HepG2 (cell line): ENCODE results near the gene ULK4. TPM values are rescaled to one million over a fixed set of nuclear protein-coding genes. Genes with fewer than 3 reads are reported as not detected.

Experiments
- CEBPG ChIP-seq: IDR thresholded peaks from 2 replicates; pipeline ENCODE4 v1.6.1; 2016
- ELF1 ChIP-seq: sonication (generic); formaldehyde crosslinking; IDR thresholded peaks from 2 replicates; pipeline ENCODE4 v1.4.0; 2020; ENCODE audit warnings: missing genetic modification reagents
- FOXK1 ChIP-seq: sonication (generic); formaldehyde crosslinking; IDR thresholded peaks from 2 replicates; pipeline ENCODE4 v1.4.0; 2020; ENCODE audit warnings: low read depth, missing genetic modification reagents, borderline replicate concordance
- HOXD1 ChIP-seq: sonication (generic); formaldehyde crosslinking; IDR thresholded peaks from 2 replicates; pipeline ENCODE4 v1.5.0; 2020; ENCODE audit warnings: missing genetic modification reagents
- KDM2A ChIP-seq: sonication (generic); formaldehyde crosslinking; IDR thresholded peaks from 2 replicates; pipeline ENCODE4 v1.4.0; 2020; ENCODE audit warnings: low read depth, missing genetic modification reagents, borderline replicate concordance
- MED1 ChIP-seq: sonication (generic); formaldehyde crosslinking; IDR thresholded peaks from 2 replicates; pipeline ENCODE4 v1.4.0; 2020; ENCODE audit warnings: missing genetic modification reagents
- MED8 ChIP-seq: sonication (generic); formaldehyde crosslinking; IDR thresholded peaks from 2 replicates; pipeline ENCODE4 v1.8.1; 2023; ENCODE audit warnings: mild to moderate bottlenecking, missing genetic modification reagents; ENCODE audit not compliant: insufficient replicate concordance
- MEF2D ChIP-seq: sonication (generic); formaldehyde crosslinking; IDR thresholded peaks from 2 replicates; pipeline ENCODE4 v1.5.1; 2020; ENCODE audit warnings: mild to moderate bottlenecking, missing genetic modification reagents
- MLLT10 ChIP-seq: sonication (generic); formaldehyde crosslinking; IDR thresholded peaks from 2 replicates; pipeline ENCODE4 v1.4.0; 2020; ENCODE audit warnings: missing genetic modification reagents
- PHB2 ChIP-seq: fragments of 450-650 bp; IDR thresholded peaks from 2 replicates; pipeline ENCODE4 v1.6.1; 2018; ENCODE audit not compliant: partially characterized antibody
- SIX4 ChIP-seq: sonication (generic); formaldehyde crosslinking; IDR thresholded peaks from 2 replicates; pipeline ENCODE4 v1.4.0; 2020; ENCODE audit warnings: missing genetic modification reagents
- SMARCC2 ChIP-seq: fragments of 450-650 bp; IDR thresholded peaks from 2 replicates; pipeline ENCODE4 v1.6.1; 2017; ENCODE audit warnings: antibody characterized with exemption, mild to moderate bottlenecking
- SP1 ChIP-seq, 2 experiments: fragments of 450-650 bp in 1 of 2; sonication (generic) in 1 of 2; formaldehyde crosslinking in 1 of 2; IDR thresholded peaks; 2 replicates each; pipeline versions ENCODE4 v1.4.0 to v1.6.1; 2016 to 2020; ENCODE audit warnings: missing genetic modification reagents in 1 of 2
- TAF1 ChIP-seq: sonication (generic); formaldehyde crosslinking; IDR thresholded peaks from 2 replicates; pipeline ENCODE4 v1.4.0; 2020; ENCODE audit warnings: missing genetic modification reagents
- ZFP82 ChIP-seq: sonication (generic); formaldehyde crosslinking; IDR thresholded peaks from 2 replicates; pipeline ENCODE4 v1.5.1; 2020; ENCODE audit warnings: mild to moderate bottlenecking, missing genetic modification reagents, borderline replicate concordance
- ZNF296 ChIP-seq: sonication (generic); formaldehyde crosslinking; conservative IDR thresholded peaks from 2 replicates; pipeline ENCODE4 v1.5.0; 2020; ENCODE audit warnings: mild to moderate bottlenecking, missing genetic modification reagents
- ZNF331 ChIP-seq: sonication (generic); formaldehyde crosslinking; IDR thresholded peaks from 2 replicates; pipeline ENCODE4 v1.4.0; 2020; ENCODE audit warnings: missing genetic modification reagents
- ZNF362 ChIP-seq: sonication (generic); formaldehyde crosslinking; IDR thresholded peaks from 2 replicates; pipeline ENCODE4 v1.4.0; 2020; ENCODE audit warnings: missing genetic modification reagents, mild to moderate bottlenecking, borderline replicate concordance
- ZNF749 ChIP-seq: sonication (generic); formaldehyde crosslinking; IDR thresholded peaks from 2 replicates; pipeline ENCODE4 v1.8.0; 2022; ENCODE audit warnings: mild to moderate bottlenecking, missing genetic modification reagents, moderate library complexity, borderline replicate concordance
- polyA plus RNA-seq, 8 experiments: library from polyadenylated mRNA; depleted of rRNA in 3 of 8; stranded (reverse) in 7 of 8; unstranded in 1 of 8; fragments of >200 nt; fragmentation: Illumina TruSeq in 4 of 8; extraction: Trizol in 4 of 8; gene quantifications; 2 replicates each; pipeline versions ENCODE4 v1.2.1 to v1.2.3, GENCODE V29; 2011 to 2016; ENCODE audit warnings: low read depth in 4 of 8, missing spikeins in 1 of 8, mixed read lengths in 1 of 8; ENCODE audit not compliant: insufficient read depth in 1 of 8
- total RNA-seq, 5 experiments: library from RNA; depleted of rRNA; stranded (reverse); fragments of >200 nt; fragmentation: Illumina TruSeq; extraction: Trizol; gene quantifications; 2 replicates each; pipeline ENCODE4 v1.2.3, GENCODE V29; 2016; ENCODE audit warnings: low read depth in 1 of 5
- TF ChIP-seq, protein P1 (sequence below): sonication (generic); formaldehyde crosslinking; IDR thresholded peaks from 2 replicates; pipeline ENCODE4 v1.9.0; 2021; ENCODE audit warnings: missing genetic modification reagents, mild to moderate bottlenecking, borderline replicate concordance
- TF ChIP-seq, protein P2 (sequence below): sonication (generic); formaldehyde crosslinking; IDR thresholded peaks from 2 replicates; pipeline ENCODE4 v1.4.0; 2020; ENCODE audit warnings: missing genetic modification reagents

ULK4 gene
- total and polyA plus RNA-seq, 2 of the 13 experiments (the other 11 are each of a cell fraction or from before 2014, with no cell fraction given): 6.7 to 11.8 TPM

DNA sequence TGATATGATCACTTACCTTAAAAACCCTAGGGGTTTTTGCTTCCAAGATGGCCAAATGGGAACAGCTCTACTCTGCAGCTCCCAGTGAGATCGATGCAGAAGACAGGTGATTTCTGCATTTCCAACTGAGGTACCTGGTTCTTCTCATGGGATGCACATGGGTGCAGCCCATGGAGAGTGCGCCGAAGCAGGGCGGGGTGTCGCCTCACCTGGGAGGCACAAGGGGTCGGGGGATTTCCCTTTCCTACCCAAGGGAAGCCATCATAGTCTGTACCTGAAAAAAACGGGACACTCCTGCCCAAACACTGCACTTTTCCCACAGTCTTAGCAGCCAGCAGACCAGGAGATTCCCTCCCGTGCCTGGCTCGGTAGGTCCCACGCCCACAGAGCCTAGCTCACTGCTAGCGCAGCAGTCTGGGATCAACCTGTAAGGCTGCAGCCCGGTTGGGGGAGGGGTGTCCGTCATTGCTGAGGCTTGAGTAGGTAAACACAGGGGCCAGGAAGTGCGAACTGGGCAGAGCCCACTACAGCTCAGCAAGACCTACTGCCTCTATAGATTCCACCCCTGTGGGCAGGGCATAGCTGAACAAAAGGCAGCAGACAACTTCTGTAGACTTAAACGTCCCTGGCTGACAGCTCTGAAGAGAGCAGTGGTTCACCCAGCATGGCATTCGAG, 684.0 kb downstream of the ULK4 start (continued):
- TF ChIP-seq MED8 (CRISPR knock-in tag): no peak
- TF ChIP-seq CEBPG (CRISPR knock-in tag): no peak
- TF ChIP-seq, protein P1, sequence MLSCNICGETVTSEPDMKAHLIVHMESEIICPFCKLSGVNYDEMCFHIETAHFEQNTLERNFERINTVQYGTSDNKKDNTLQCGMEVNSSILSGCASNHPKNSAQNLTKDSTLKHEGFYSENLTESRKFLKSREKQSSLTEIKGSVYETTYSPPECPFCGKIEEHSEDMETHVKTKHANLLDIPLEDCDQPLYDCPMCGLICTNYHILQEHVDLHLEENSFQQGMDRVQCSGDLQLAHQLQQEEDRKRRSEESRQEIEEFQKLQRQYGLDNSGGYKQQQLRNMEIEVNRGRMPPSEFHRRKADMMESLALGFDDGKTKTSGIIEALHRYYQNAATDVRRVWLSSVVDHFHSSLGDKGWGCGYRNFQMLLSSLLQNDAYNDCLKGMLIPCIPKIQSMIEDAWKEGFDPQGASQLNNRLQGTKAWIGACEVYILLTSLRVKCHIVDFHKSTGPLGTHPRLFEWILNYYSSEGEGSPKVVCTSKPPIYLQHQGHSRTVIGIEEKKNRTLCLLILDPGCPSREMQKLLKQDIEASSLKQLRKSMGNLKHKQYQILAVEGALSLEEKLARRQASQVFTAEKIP (CRISPR knock-in tag): no peak
- no peak for TF ChIP-seq MEF2D (CRISPR knock-in tag)
- peak; percentile 39; the same call in 1 of the 2 replicates for TF ChIP-seq MED1 (CRISPR knock-in tag)
- no peak for TF ChIP-seq SP1 (IDR thresholded peaks at IDR 0.05)
- TF ChIP-seq SP1 (CRISPR knock-in tag; IDR thresholded peaks at IDR 0.05): 0 out of 2 replicates have a peak, but pooled peaks have one; percentile 8
- TF ChIP-seq, protein P2, sequence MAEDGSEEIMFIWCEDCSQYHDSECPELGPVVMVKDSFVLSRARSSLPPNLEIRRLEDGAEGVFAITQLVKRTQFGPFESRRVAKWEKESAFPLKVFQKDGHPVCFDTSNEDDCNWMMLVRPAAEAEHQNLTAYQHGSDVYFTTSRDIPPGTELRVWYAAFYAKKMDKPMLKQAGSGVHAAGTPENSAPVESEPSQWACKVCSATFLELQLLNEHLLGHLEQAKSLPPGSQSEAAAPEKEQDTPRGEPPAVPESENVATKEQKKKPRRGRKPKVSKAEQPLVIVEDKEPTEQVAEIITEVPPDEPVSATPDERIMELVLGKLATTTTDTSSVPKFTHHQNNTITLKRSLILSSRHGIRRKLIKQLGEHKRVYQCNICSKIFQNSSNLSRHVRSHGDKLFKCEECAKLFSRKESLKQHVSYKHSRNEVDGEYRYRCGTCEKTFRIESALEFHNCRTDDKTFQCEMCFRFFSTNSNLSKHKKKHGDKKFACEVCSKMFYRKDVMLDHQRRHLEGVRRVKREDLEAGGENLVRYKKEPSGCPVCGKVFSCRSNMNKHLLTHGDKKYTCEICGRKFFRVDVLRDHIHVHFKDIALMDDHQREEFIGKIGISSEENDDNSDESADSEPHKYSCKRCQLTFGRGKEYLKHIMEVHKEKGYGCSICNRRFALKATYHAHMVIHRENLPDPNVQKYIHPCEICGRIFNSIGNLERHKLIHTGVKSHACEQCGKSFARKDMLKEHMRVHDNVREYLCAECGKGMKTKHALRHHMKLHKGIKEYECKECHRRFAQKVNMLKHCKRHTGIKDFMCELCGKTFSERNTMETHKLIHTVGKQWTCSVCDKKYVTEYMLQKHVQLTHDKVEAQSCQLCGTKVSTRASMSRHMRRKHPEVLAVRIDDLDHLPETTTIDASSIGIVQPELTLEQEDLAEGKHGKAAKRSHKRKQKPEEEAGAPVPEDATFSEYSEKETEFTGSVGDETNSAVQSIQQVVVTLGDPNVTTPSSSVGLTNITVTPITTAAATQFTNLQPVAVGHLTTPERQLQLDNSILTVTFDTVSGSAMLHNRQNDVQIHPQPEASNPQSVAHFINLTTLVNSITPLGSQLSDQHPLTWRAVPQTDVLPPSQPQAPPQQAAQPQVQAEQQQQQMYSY (CRISPR knock-in tag): no peak
- TF ChIP-seq FOXK1 (CRISPR knock-in tag): peak; percentile 53; the same call in 1 of the 2 replicates
- 0 out of 2 replicates have a peak, but pooled peaks have one; percentile 13 for TF ChIP-seq SIX4 (CRISPR knock-in tag)
- no peak for TF ChIP-seq ZNF296 (CRISPR knock-in tag)
- TF ChIP-seq PHB2: no peak
- TF ChIP-seq MLLT10: no peak
- TF ChIP-seq ZNF362 (CRISPR knock-in tag): 0 out of 2 replicates have a peak, but pooled peaks have one; percentile 8
- TF ChIP-seq KDM2A (CRISPR knock-in tag): peak; percentile 43; the same call in 1 of the 2 replicates
- no peak for TF ChIP-seq ZFP82 (CRISPR knock-in tag)
- TF ChIP-seq ELF1 (CRISPR knock-in tag): peak; percentile 70
- TF ChIP-seq ZNF749 (CRISPR knock-in tag): no peak
- peak; percentile 55; the same call in 1 of the 2 replicates for TF ChIP-seq TAF1 (CRISPR knock-in tag)
- no peak for TF ChIP-seq ZNF331 (CRISPR knock-in tag)
- TF ChIP-seq SMARCC2: no peak
- no peak for TF ChIP-seq HOXD1
